WTC11 (cell line): ENCODE data around the gene LAMP5. TPM values are rescaled to one million over a fixed set of nuclear protein-coding genes. Genes with fewer than 3 reads are reported as not detected.

ENCODE experiments used
- ATAC-seq: fragments of 200-7000 bp; cut with Tn5 transposase; 2 replicates; pipeline ENCODE4 v1.10.0; 2021; ENCODE audit warnings: mild to moderate bottlenecking, moderate library complexity
- CTCF ChIA-PET: fragments of 300-600 bp; sonication (Branson Sonifier 250); formaldehyde crosslinking; loops from one replicate; lab custom pipeline; 2021; ENCODE audit warnings: antibody characterized with exemption; lab: Charles Lee
- POLR2A ChIA-PET: fragments of 350-600 bp; sonication (Branson Sonifier 250); formaldehyde crosslinking; loops from one replicate; lab custom pipeline; 2021; ENCODE audit warnings: antibody characterized with exemption; lab: Charles Lee
- DNase-seq: peaks from one replicate; pipeline ENCODE4 v3.0.0; 2021; ENCODE audit warnings: low spot score
- H3K27ac Mint-ChIP-seq: 2 replicates; pipeline ENCODE4 v1.8.0; 2021; ENCODE audit warnings: mixed read lengths
- H3K27me3 Mint-ChIP-seq: 2 replicates; pipeline ENCODE4 v1.8.0; 2021; ENCODE audit warnings: low read depth, mild to moderate bottlenecking, moderate library complexity, mixed read lengths
- H3K36me3 Mint-ChIP-seq: 2 replicates; pipeline ENCODE4 v1.8.0; 2021; ENCODE audit warnings: mixed read lengths
- H3K4me1 Mint-ChIP-seq: 2 replicates; pipeline ENCODE4 v1.8.0; 2022; ENCODE audit warnings: mixed read lengths
- H3K4me3 Mint-ChIP-seq: 2 replicates; pipeline ENCODE4 v1.8.0; 2021; ENCODE audit warnings: mild to moderate bottlenecking, moderate library complexity, mixed read lengths
- H3K9me3 Mint-ChIP-seq: 2 replicates; pipeline ENCODE4 v1.8.0; 2021; ENCODE audit warnings: mixed read lengths
- AR ChIP-seq: fragments of 250-450 bp; sonication (Bioruptor Pico); IDR thresholded peaks from 2 replicates; pipeline ENCODE4 v1.9.0; 2021; ENCODE audit warnings: mild to moderate bottlenecking
- ATF2 ChIP-seq: sonication (generic); formaldehyde crosslinking; IDR thresholded peaks from 2 replicates; pipeline ENCODE4 v1.8.1; 2022; ENCODE audit warnings: low read depth, missing genetic modification reagents, borderline replicate concordance
- ATF6 ChIP-seq: sonication (generic); formaldehyde crosslinking; IDR thresholded peaks from 2 replicates; pipeline ENCODE4 v1.8.1; 2023; ENCODE audit warnings: mild to moderate bottlenecking, missing genetic modification reagents
- CBFB ChIP-seq: sonication (generic); formaldehyde crosslinking; IDR thresholded peaks from 2 replicates; pipeline ENCODE4 v1.8.1; 2022; ENCODE audit warnings: mild to moderate bottlenecking, low read depth, missing genetic modification reagents
- ELF4 ChIP-seq: sonication (generic); formaldehyde crosslinking; IDR thresholded peaks from 2 replicates; pipeline ENCODE4 v1.8.1; 2022; ENCODE audit warnings: low read depth, mild to moderate bottlenecking, moderate library complexity, missing genetic modification reagents
- ETV6 ChIP-seq: sonication (generic); formaldehyde crosslinking; IDR thresholded peaks from 2 replicates; pipeline ENCODE4 v1.8.1; 2022; ENCODE audit warnings: mild to moderate bottlenecking, missing genetic modification reagents
- FOXJ3 ChIP-seq: sonication (generic); formaldehyde crosslinking; IDR thresholded peaks from 2 replicates; pipeline ENCODE4 v1.9.0; 2021; ENCODE audit warnings: missing genetic modification reagents, mild to moderate bottlenecking, borderline replicate concordance
- MAX ChIP-seq: sonication (generic); formaldehyde crosslinking; IDR thresholded peaks from 2 replicates; pipeline ENCODE4 v1.8.0; 2022; ENCODE audit warnings: mild to moderate bottlenecking, missing genetic modification reagents
- NFE2L1 ChIP-seq: sonication (generic); formaldehyde crosslinking; IDR thresholded peaks from 2 replicates; pipeline ENCODE4 v1.8.1; 2023; ENCODE audit warnings: missing genetic modification reagents
- NR3C1 ChIP-seq: sonication (generic); formaldehyde crosslinking; conservative IDR thresholded peaks from 2 replicates; pipeline ENCODE4 v1.8.1; 2023; ENCODE audit warnings: low read depth, mild to moderate bottlenecking, missing genetic modification reagents
- RORB ChIP-seq: fragments of 250-450 bp; sonication (Bioruptor Pico); IDR thresholded peaks from 2 replicates; pipeline ENCODE4 v1.9.0; 2021; ENCODE audit warnings: mild to moderate bottlenecking
- SMAD4 ChIP-seq: sonication (generic); formaldehyde crosslinking; IDR thresholded peaks from 2 replicates; pipeline ENCODE4 v1.8.0; 2022; ENCODE audit warnings: mild to moderate bottlenecking, missing genetic modification reagents
- TP53 ChIP-seq: sonication (generic); formaldehyde crosslinking; IDR thresholded peaks from 2 replicates; pipeline ENCODE4 v1.8.1; 2023; ENCODE audit warnings: mild to moderate bottlenecking, missing genetic modification reagents
- ZMAT4 ChIP-seq: fragments of 250-450 bp; sonication (Bioruptor Pico); IDR thresholded peaks from 2 replicates; pipeline ENCODE4 v1.9.0; 2021; ENCODE audit warnings: mild to moderate bottlenecking
- ZNF219 ChIP-seq: sonication (generic); formaldehyde crosslinking; IDR thresholded peaks from 2 replicates; pipeline ENCODE4 v1.8.0; 2023; ENCODE audit warnings: missing genetic modification reagents, mild to moderate bottlenecking, borderline replicate concordance
- ZNF423 ChIP-seq: fragments of 250-450 bp; sonication (Bioruptor Pico); IDR thresholded peaks from 2 replicates; pipeline ENCODE4 v2.1.2; 2022; ENCODE audit warnings: mild to moderate bottlenecking, moderate library complexity
- ZNF532 ChIP-seq: fragments of 250-450 bp; sonication (Bioruptor Pico); IDR thresholded peaks from 2 replicates; pipeline ENCODE4 v1.9.0; 2021; ENCODE audit warnings: mild to moderate bottlenecking, borderline replicate concordance
- total RNA-seq: library from RNA; stranded (reverse); gene quantifications from 3 replicates; pipeline ENCODE4 v1.2.3, GENCODE V29; 2021

The LAMP5 gene
- total RNA-seq, 1 experiment from 2014 or later, result 0.31 TPM

- no peak for TF ChIP-seq ZNF532
Measured at GRCh38 chr20:9503526-9504245, 10.7 kb upstream of the LAMP5 start (continued).

- Mint-ChIP-seq H3K9me3 (no peaks in the 10 kb centered on the region), H3K27me3 (peaks cover 90% of the 10 kb centered on the region), H3K27ac (no peak overlapping the region), H3K36me3 (no peaks in the 10 kb centered on the region), H3K4me1 (peaks cover 33% of the 10 kb centered on the region), H3K4me3 (peak overlapping the region; percentile 61)
- ATAC-seq, result peak; percentile 5
- ChIA-PET CTCF (interaction anchor here (1.1 to 4.6 kb wide), 2 partner anchors 39 to 98 kb away, joined by 4 to 33 read pairs; no protein-coding TSS in a partner anchor), POLR2A (no interaction called here)
- TF ChIP-seq ZNF423 (CRISPR knock-in tag) (no peak), ZMAT4 (CRISPR knock-in tag) (no peak), FOXJ3 (no peak), RORB (no peak), NR3C1 (CRISPR knock-in tag) (no peak), CBFB (CRISPR knock-in tag) (no peak), MAX (CRISPR knock-in tag) (peak; percentile 64; the same call in 1 of the 2 replicates), ETV6 (CRISPR knock-in tag) (peak; percentile 87), TP53 (0 out of 2 replicates have a peak, but pooled peaks have one; percentile 29)
- peak; percentile 26 for DNase-seq
Measured at GRCh38 chr20:9506280-9506821, 8.0 kb upstream of the LAMP5 start.

- DNase-seq, result peak; percentile 52
- H3K9me3 Mint-ChIP-seq, result no peaks in the 10 kb centered on the region
- peak overlapping the region; percentile 61 for H3K4me3 Mint-ChIP-seq
- peaks cover 33% of the 10 kb centered on the region for H3K4me1 Mint-ChIP-seq
- no peaks in the 10 kb centered on the region for H3K36me3 Mint-ChIP-seq
- ChIA-PET CTCF (interaction anchor here (1.1 to 4.6 kb wide), 2 partner anchors 39 to 99 kb away, joined by 4 to 33 read pairs; no protein-coding TSS in a partner anchor), POLR2A (no interaction called here)
- no peak overlapping the region for H3K27ac Mint-ChIP-seq
- H3K27me3 Mint-ChIP-seq, result peaks cover 96% of the 10 kb centered on the region
- peak; percentile 10; the same call in 1 of the 2 replicates for ATAC-seq
- no peak for TF ChIP-seq ATF6
- no peak for TF ChIP-seq FOXJ3
- no peak for TF ChIP-seq ELF4 (CRISPR knock-in tag)
- TF ChIP-seq AR (CRISPR knock-in tag), result no peak
- TF ChIP-seq ATF2 (CRISPR knock-in tag), result no peak
- no peak for TF ChIP-seq ZNF423 (CRISPR knock-in tag)
- TF ChIP-seq ZNF219 (CRISPR knock-in tag), result no peak
- no peak for TF ChIP-seq NFE2L1 (CRISPR knock-in tag)
- no peak for TF ChIP-seq SMAD4 (CRISPR knock-in tag)
- no peak for TF ChIP-seq CBFB (CRISPR knock-in tag)
Measured at GRCh38 chr20:9506964-9507369, 7.4 kb upstream of the LAMP5 start.
